IPS DF 6.9 (cell line): Measurements from ENCODE around the gene WWOX.

Source experiments
- DNase-seq: peaks from one replicate; pipeline ENCODE4 v3.0.0-alpha.2; 2013; ENCODE audit warnings: low read depth, low spot score
- H3K27ac ChIP-seq: one replicate; pipeline ENCODE4 v1.5.1; 2013; ENCODE audit warnings: low read length, control low read depth
- H3K27me3 ChIP-seq: 2 replicates; pipeline ENCODE4 v1.6.1; 2013; ENCODE audit warnings: mild to moderate bottlenecking, low read length; ENCODE audit not compliant: control insufficient read depth, insufficient read depth
- H3K36me3 ChIP-seq: 2 replicates; pipeline ENCODE4 v1.6.1; 2013; ENCODE audit warnings: low read length; ENCODE audit not compliant: control insufficient read depth, insufficient read depth
- H3K4me1 ChIP-seq: 2 replicates; pipeline ENCODE4 v1.6.1; 2013; ENCODE audit warnings: low read length; ENCODE audit not compliant: control insufficient read depth, insufficient read depth
- H3K4me3 ChIP-seq: 2 replicates; pipeline ENCODE4 v1.5.1; 2013; ENCODE audit warnings: mild to moderate bottlenecking, low read length
- H3K9me3 ChIP-seq: 2 replicates; pipeline ENCODE4 v1.6.1; 2013; ENCODE audit warnings: low read length, inconsistent platforms; ENCODE audit not compliant: control insufficient read depth, insufficient read depth
- WGBS: extraction: QIAGEN DNeasy Blood & Tissue Kit; methylation state at CpG from one replicate; pipeline ENCODE4 v1.1.7; 2013; ENCODE audit warnings: mixed read lengths, missing lambda C conversion rate; ENCODE audit not compliant: insufficient read length, insufficient coverage; 5-methylcytosine and 5-hydroxymethylcytosine counted together

Gene WWOX

DNA sequence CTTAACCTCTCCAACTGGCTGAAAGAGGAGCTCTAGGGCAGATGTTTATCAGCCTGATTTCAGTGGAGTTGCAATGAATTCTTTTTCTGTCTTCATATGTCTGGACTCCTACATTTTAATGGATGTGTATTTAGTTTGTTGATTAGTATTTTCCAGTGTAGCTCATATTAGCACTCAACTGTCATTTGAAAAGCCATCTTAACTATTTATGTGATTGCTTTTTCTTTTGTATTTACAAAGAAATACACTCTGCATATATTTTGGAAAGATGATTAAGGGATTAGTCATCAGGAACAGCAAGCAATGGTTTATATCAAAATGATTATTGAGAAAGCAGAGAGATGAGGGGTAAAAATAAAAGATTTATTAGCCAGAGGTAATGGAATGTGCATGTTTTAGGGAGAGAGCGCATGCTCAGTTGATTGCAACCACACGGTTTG, 71.1 kb downstream of the WWOX start:
- Histone ChIP-seq H3K4me1 (no peaks in the 10 kb centered on the region), H3K4me3 (no peak overlapping the region), H3K9me3 (no peaks in the 10 kb centered on the region), H3K27me3 (no peaks in the 10 kb centered on the region), H3K27ac (no peak overlapping the region), H3K36me3 (no peaks in the 10 kb centered on the region)
- WGBS, result no CpG with 5 or more reads among the region's 2 CpGs
- no peak for DNase-seq

DNA sequence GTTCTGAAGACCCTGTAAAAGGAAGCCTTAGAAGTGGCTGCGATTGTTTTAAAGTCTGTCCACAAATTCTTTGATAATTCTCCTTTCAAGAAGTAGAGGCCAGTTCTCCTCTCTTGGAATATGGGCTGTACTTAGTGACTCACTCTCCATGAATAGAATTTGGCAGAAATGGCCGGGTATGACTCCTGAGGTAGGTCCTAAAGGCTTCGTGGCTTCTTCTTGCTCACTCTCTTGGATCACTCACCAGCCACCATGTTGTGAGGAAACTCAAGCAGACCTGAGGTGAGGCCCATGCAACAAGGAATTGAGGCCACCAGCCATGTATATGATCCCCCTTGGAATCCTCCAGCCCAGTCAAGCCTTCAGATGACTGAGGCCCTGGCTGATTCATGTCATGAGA, 75.8 kb downstream of the WWOX start:
- H3K4me3 ChIP-seq, result no peak overlapping the region
- no peaks in the 10 kb centered on the region for H3K36me3 ChIP-seq
- DNase-seq, result no peak
- no peaks in the 10 kb centered on the region for H3K4me1 ChIP-seq
- WGBS, result no CpG with 5 or more reads among the region's 3 CpGs
- no peaks in the 10 kb centered on the region for H3K9me3 ChIP-seq
- no peak overlapping the region for H3K27ac ChIP-seq
- H3K27me3 ChIP-seq, result no peaks in the 10 kb centered on the region

DNA sequence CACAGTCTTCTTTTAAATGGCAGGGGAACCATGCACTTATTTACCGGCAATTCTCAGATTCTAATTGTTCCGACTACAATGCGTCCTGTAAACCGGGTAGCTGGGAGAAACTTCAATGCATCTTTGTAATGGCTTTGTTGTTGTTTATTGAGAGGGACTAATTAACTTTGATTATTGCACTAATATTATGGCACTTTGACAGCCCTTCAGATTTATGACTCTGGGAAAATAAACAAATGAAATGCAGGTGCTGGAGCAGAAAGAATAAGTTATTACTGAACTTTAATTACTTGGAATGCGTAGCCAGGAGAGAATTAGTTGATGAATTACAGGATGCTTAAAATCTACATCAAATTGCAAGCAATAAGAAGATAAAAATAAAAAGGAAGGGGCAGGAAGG, 77.0 kb downstream of the WWOX start:
- no peaks in the 10 kb centered on the region for H3K9me3 ChIP-seq
- WGBS, result no CpG with 5 or more reads among the region's 5 CpGs
- H3K4me1 ChIP-seq, result no peaks in the 10 kb centered on the region
- no peak overlapping the region for H3K4me3 ChIP-seq
- H3K27me3 ChIP-seq, result no peaks in the 10 kb centered on the region
- H3K36me3 ChIP-seq, result no peaks in the 10 kb centered on the region
- DNase-seq, result no peak
- no peak overlapping the region for H3K27ac ChIP-seq

DNA sequence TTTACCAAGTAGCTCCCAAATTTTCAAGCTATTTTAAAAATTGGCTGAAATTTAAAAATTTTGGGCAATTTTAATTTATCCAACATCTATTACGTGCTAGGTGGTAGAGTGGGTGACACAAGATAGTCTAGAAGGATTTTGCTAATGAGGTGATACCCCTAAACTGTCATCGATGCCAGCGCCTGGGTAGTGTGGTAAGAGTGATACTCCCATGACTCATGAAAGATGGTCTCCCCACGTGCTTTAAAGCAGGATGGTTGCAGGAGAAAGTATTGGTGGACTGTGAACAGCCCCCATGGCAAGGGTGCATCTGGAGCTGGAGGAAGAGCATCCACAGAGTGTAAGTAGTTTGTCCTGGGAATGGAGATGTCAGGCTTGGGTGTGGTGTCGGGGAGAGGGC, 77.8 kb downstream of the WWOX start:
- no CpG with 5 or more reads among the region's 5 CpGs for WGBS
- H3K9me3 ChIP-seq, result no peaks in the 10 kb centered on the region
- DNase-seq, result no peak
- no peak overlapping the region for H3K4me3 ChIP-seq
- H3K36me3 ChIP-seq, result no peaks in the 10 kb centered on the region
- H3K4me1 ChIP-seq, result no peaks in the 10 kb centered on the region
- no peak overlapping the region for H3K27ac ChIP-seq
- H3K27me3 ChIP-seq, result no peaks in the 10 kb centered on the region

DNA sequence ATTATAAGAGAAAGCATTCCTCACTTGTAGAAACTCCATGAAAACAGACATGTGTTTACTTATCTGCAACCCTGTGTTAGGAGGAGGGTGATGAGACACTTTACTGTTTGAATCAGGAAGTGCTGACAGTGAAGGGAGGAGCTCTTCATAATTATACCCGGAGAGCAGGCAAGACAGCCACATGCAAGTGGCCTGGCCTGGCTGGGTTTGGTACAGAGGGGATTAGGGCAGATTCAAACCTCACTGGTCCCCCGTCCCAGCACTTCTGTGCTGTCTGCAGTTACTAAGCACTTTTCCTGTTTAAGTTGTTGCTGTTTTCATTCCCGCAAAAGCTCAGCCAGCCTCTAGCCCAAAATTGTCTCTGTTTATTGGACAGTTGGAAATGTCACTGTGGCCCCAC, 78.5 kb downstream of the WWOX start:
- Histone ChIP-seq H3K27me3 (no peaks in the 10 kb centered on the region), H3K36me3 (no peaks in the 10 kb centered on the region), H3K4me1 (no peaks in the 10 kb centered on the region), H3K27ac (no peak overlapping the region), H3K4me3 (no peak overlapping the region), H3K9me3 (no peaks in the 10 kb centered on the region)
- DNase-seq, result no peak
- WGBS, result no CpG with 5 or more reads among the region's 3 CpGs

DNA sequence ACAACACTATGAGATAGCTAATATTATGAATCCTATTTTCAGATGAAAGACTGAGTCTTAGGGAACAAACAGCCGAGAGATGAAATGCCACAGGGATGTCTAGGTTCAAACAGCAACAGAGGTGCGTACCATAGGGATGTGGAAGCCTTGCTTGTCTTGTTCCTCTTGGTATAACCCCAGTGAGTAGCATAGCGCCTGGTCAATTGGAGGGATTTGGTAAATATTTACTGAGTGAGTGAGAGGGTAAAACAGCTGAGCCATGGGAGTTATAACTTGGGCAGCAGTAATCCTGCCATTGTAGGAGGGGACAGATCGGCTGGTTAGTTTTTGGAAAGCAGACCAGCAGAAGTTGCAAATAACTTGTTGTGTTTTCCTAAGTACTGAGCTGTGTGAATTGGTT, 80.2 kb downstream of the WWOX start:
- no peak for DNase-seq
- Histone ChIP-seq H3K4me3 (no peak overlapping the region), H3K9me3 (no peaks in the 10 kb centered on the region), H3K36me3 (no peaks in the 10 kb centered on the region), H3K27me3 (no peaks in the 10 kb centered on the region), H3K27ac (no peak overlapping the region), H3K4me1 (no peaks in the 10 kb centered on the region)
- no CpG with 5 or more reads among the region's 4 CpGs for WGBS

DNA sequence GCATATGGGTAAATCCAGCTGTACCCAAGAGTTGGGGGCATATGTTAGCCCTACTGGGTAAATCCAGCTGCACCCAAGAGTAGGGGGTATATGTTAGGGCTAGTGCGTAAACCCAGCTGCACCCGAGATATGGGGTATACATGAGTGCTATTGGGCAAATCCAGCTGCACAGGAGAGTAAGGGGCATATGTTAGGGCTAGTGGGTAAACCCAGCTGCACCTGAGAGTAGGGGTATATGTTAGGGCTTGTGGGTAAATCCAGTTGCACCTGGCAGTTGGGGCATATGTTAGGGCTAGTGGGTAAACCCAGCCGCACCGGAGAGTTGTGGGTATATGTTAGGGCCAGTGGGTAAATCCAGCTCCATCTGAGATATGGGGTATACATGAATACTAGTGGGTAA, 80.9 kb downstream of the WWOX start:
- Histone ChIP-seq H3K36me3 (no peaks in the 10 kb centered on the region), H3K27me3 (no peaks in the 10 kb centered on the region), H3K4me3 (no peak overlapping the region), H3K4me1 (no peaks in the 10 kb centered on the region), H3K27ac (no peak overlapping the region), H3K9me3 (no peaks in the 10 kb centered on the region)
- no peak for DNase-seq
- no CpG with 5 or more reads among the region's 4 CpGs for WGBS

DNA sequence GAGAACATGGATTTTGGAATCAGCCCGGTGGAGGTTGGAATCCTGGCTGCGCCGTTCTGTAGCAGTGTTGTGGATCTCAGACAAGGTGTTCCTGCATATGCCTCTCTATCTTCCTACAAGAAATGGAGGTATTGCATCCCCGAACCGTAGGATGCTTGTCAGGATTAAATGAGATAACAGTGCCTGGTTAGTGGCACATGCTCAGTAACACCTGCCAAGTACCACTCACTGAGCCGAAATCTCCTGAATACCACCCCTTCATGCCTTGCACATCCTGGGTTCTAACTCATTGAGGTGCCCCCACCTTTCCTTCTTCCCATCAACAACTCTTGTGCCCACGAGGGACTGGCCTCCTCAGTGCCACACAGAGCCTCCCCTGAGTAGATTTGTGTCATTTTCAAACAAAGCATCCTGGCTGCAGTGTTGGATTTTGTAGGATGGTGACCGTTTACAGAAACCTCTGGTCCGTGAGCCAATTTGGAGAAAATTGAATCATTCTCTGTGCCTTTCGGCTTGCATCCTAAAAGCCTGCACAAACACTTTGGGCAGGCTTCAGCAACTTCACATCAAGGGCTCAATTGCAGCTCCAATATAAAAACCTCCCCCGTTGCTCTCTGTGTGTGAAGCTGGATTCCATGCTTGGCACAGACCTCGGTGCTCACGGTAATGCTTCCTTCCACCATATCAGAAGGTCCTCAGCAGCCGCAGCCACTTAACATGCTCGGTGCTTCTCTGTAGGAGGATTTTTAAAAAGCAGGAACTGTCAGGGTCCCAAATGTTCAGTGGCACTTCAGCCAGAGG, 84.2 kb downstream of the WWOX start:
- Histone ChIP-seq H3K4me1 (no peaks in the 10 kb centered on the region), H3K4me3 (no peak overlapping the region), H3K27ac (no peak overlapping the region), H3K36me3 (no peaks in the 10 kb centered on the region), H3K27me3 (no peaks in the 10 kb centered on the region), H3K9me3 (no peaks in the 10 kb centered on the region)
- DNase-seq, result no peak
- WGBS, result no CpG with 5 or more reads among the region's 15 CpGs

DNA sequence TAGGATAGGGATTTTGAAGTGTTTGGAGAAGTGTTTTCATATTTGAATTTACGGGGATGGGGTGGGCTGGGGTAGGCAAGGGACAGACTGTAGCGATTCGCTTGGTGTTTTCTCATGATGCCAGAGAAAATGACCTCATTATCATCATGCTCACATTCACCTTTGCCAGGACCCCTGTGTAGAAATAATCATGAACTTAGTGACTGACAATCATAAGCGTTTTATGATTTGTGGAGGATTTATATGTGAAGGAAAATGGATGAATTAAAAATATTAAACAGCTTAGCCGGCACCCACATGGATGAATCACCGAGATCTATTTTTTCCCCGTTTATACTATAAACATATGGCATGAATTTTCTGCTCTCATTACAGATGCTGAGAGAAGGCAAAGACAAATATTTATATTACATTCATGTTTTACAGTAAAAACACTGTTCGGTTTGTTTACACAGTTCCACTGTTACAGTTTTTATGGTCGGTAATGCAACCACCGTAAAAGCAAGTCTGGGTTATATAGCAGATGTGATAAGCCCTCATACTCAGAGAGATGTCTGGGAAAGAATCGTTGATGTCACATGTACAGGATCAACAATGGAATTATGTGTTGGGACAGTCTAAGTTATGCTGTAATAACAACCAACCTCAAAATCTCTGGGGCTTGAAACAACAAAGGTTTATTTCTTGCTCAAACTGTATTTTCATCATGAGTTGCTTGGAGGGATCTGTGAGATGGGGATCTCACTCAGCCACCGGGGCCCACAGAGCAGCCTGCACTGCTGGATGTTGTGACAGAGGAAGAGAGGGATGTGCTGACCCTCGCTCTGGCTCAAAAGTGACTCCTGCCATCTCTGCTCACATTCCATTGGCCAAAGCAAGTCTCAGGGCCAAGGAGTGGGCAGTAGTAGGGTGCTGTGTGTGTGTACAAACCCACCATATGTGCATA, 85.1 kb downstream of the WWOX start:
- Histone ChIP-seq H3K27ac (no peak overlapping the region), H3K4me1 (no peaks in the 10 kb centered on the region), H3K4me3 (no peak overlapping the region), H3K36me3 (no peaks in the 10 kb centered on the region), H3K27me3 (no peaks in the 10 kb centered on the region), H3K9me3 (no peaks in the 10 kb centered on the region)
- DNase-seq, result no peak
- 100% methylated on average over 2 of the region's 13 CpGs for WGBS

DNA sequence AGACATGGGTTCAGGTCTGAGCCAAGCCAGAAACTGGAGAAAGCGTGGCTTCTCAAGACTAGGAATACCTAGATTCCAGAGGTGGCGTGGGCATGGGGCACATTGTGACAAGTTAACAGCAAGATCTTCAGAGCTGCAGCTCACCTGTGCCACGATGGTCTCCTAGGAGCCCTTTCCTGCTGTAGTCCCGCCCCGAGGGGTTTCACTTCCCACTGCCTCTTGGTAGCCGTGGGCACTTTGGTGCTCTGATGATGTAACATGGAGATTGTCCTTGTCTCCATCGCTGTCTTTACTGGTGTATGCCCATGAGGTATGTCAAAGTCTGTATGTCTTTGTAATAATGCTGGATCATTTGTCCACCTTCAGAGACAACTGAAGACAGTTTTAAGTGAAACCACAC, 89.7 kb downstream of the WWOX start:
- no peaks in the 10 kb centered on the region for H3K27me3 ChIP-seq
- DNase-seq, result no peak

More for the DNA sequence above, 89.7 kb downstream of the WWOX start:
- Histone ChIP-seq H3K9me3 (no peaks in the 10 kb centered on the region), H3K4me3 (no peak overlapping the region), H3K27ac (no peak overlapping the region), H3K4me1 (no peaks in the 10 kb centered on the region), H3K36me3 (no peaks in the 10 kb centered on the region)
- no CpG with 5 or more reads among the region's 7 CpGs for WGBS
